H9 (cell line): ENCODE data around the gene DNAJB6. TPM values are rescaled to one million over a fixed set of nuclear protein-coding genes. Genes with fewer than 3 reads are reported as not detected.

ENCODE experiments used
- DNase-seq: peaks from one replicate; pipeline ENCODE4 v3.0.0-alpha.2; 2017
- H2AFZ ChIP-seq: one replicate; pipeline ENCODE4 v1.6.1; 2013; ENCODE audit warnings: mild to moderate bottlenecking, low read length, control low read depth, moderate library complexity
- H2AK5ac ChIP-seq: 2 replicates; pipeline ENCODE4 v1.6.1; 2013; ENCODE audit warnings: low read length, control low read depth, mixed read lengths; ENCODE audit not compliant: insufficient read length
- H2BK120ac ChIP-seq: one replicate; pipeline ENCODE4 v1.6.1; 2013; ENCODE audit warnings: low read depth, mild to moderate bottlenecking, low read length, control low read depth, inconsistent platforms; ENCODE audit not compliant: poor library complexity, severe bottlenecking
- H2BK12ac ChIP-seq: 2 replicates; pipeline ENCODE4 v1.6.1; 2013; ENCODE audit warnings: low read length, control low read depth, mixed read lengths, low read depth; ENCODE audit not compliant: insufficient read length
- H2BK15ac ChIP-seq: 2 replicates; pipeline ENCODE4 v1.6.1; 2013; ENCODE audit warnings: low read depth, low read length, control low read depth
- H2BK20ac ChIP-seq: one replicate; pipeline ENCODE4 v1.6.1; 2013; ENCODE audit warnings: low read depth, mild to moderate bottlenecking, low read length, control low read depth, inconsistent platforms; ENCODE audit not compliant: poor library complexity, severe bottlenecking
- H2BK5ac ChIP-seq: 2 replicates; pipeline ENCODE4 v1.6.1; 2013; ENCODE audit warnings: low read length, control low read depth, mixed read lengths; ENCODE audit not compliant: insufficient read length
- H3K14ac ChIP-seq: 2 replicates; pipeline ENCODE4 v1.6.1; 2013; ENCODE audit warnings: low read length, control low read depth; ENCODE audit not compliant: insufficient read depth
- H3K18ac ChIP-seq: 2 replicates; pipeline ENCODE4 v1.6.1; 2013; ENCODE audit warnings: low read depth, mild to moderate bottlenecking, mixed read lengths, low read length, control low read depth; ENCODE audit not compliant: insufficient read length
- H3K23ac ChIP-seq: 2 replicates; pipeline ENCODE4 v1.6.1; 2013; ENCODE audit warnings: low read length, control low read depth, mixed read lengths, low read depth; ENCODE audit not compliant: insufficient read length
- H3K23me2 ChIP-seq: 2 replicates; pipeline ENCODE4 v1.6.1; 2013; ENCODE audit warnings: low read depth, mild to moderate bottlenecking, mixed read lengths, low read length, control low read depth; ENCODE audit not compliant: insufficient read length, poor library complexity, severe bottlenecking
- H3K27ac ChIP-seq: 2 replicates; pipeline ENCODE4 v1.5.1; 2013; ENCODE audit warnings: low read length, control low read depth, mixed read lengths, low read depth; ENCODE audit not compliant: insufficient read length
- H3K27me3 ChIP-seq: 2 replicates; pipeline ENCODE4 v1.6.1; 2013; ENCODE audit warnings: low read length, control low read depth, inconsistent platforms; ENCODE audit not compliant: insufficient read depth
- H3K4ac ChIP-seq: 2 replicates; pipeline ENCODE4 v1.6.1; 2013; ENCODE audit warnings: low read depth, mild to moderate bottlenecking, control low read depth, inconsistent platforms, low read length, moderate library complexity
- H3K4me1 ChIP-seq: 2 replicates; pipeline ENCODE4 v1.6.1; 2013; ENCODE audit warnings: low read length, control low read depth, inconsistent platforms; ENCODE audit not compliant: insufficient read depth
- H3K4me2 ChIP-seq: 2 replicates; pipeline ENCODE4 v1.6.1; 2013; ENCODE audit warnings: low read length, control low read depth, mixed read lengths; ENCODE audit not compliant: insufficient read length, insufficient read depth
- H3K56ac ChIP-seq: 2 replicates; pipeline ENCODE4 v1.6.1; 2013; ENCODE audit warnings: low read depth, mild to moderate bottlenecking, mixed read lengths, low read length, control low read depth; ENCODE audit not compliant: insufficient read length
- H3K79me1 ChIP-seq: 2 replicates; pipeline ENCODE4 v1.6.1; 2013; ENCODE audit warnings: low read depth, mild to moderate bottlenecking, moderate library complexity, low read length, control low read depth, inconsistent platforms; ENCODE audit not compliant: insufficient read depth, poor library complexity, severe bottlenecking
- H3K79me2 ChIP-seq: 2 replicates; pipeline ENCODE4 v1.6.1; 2013; ENCODE audit warnings: low read length, control low read depth, inconsistent platforms; ENCODE audit not compliant: insufficient read depth
- H3K9ac ChIP-seq: 2 replicates; pipeline ENCODE4 v1.6.1; 2013; ENCODE audit warnings: low read length, control low read depth, mixed read lengths; ENCODE audit not compliant: insufficient read length; ENCODE audit errors: extremely low read depth
- H3K9me3 ChIP-seq: one replicate; pipeline ENCODE4 v1.6.1; 2013; ENCODE audit warnings: low read depth, low read length, inconsistent platforms; ENCODE audit not compliant: control insufficient read depth
- H3T11ph ChIP-seq: one replicate; pipeline ENCODE4 v1.6.1; 2013; ENCODE audit warnings: mild to moderate bottlenecking, low read length, control low read depth, inconsistent platforms
- H4K20me1 ChIP-seq: one replicate; pipeline ENCODE4 v1.6.1; 2013; ENCODE audit not compliant: control insufficient read depth, insufficient read length, insufficient read depth
- H4K5ac ChIP-seq: 2 replicates; pipeline ENCODE4 v1.6.1; 2013; ENCODE audit warnings: low read depth, mild to moderate bottlenecking, mixed read lengths, low read length, control low read depth; ENCODE audit not compliant: insufficient read length
- H4K8ac ChIP-seq: replicated peaks from 2 replicates; pipeline ENCODE4 v1.6.1; 2013; ENCODE audit warnings: low read length, control low read depth, mixed read lengths, low read depth; ENCODE audit not compliant: insufficient read length
- H4K91ac ChIP-seq: 2 replicates; pipeline ENCODE4 v1.6.1; 2013; ENCODE audit warnings: low read depth, mild to moderate bottlenecking, moderate library complexity, mixed read lengths, low read length, control low read depth; ENCODE audit not compliant: insufficient read length
- H3K27ac Mint-ChIP-seq, 3 experiments: 2 replicates in 2 of 3; 3 replicates in 1 of 3; pipeline ENCODE4 v1.8.0; 2020 to 2021; ENCODE audit warnings: mixed read lengths in 3 of 3, mild to moderate bottlenecking in 1 of 3, moderate library complexity in 1 of 3
- H3K27me3 Mint-ChIP-seq: 2 replicates; pipeline ENCODE4 v1.8.0; 2021; ENCODE audit warnings: low read depth, mild to moderate bottlenecking, moderate library complexity, mixed read lengths
- H3K36me3 Mint-ChIP-seq, 3 experiments: 2 replicates in 2 of 3; 3 replicates in 1 of 3; pipeline ENCODE4 v1.8.0; 2020 to 2021; ENCODE audit warnings: low read depth in 3 of 3, mixed read lengths in 3 of 3; ENCODE audit not compliant: insufficient read depth in 1 of 3
- H3K4me1 Mint-ChIP-seq, 2 experiments: 2 replicates each; pipeline ENCODE4 v1.8.0; 2020; ENCODE audit warnings: mixed read lengths in 2 of 2
- H3K4me3 Mint-ChIP-seq, 2 experiments: 2 replicates in 1 of 2; 3 replicates in 1 of 2; pipeline ENCODE4 v1.8.0; 2020 to 2021; ENCODE audit warnings: mild to moderate bottlenecking in 2 of 2, mixed read lengths in 2 of 2, moderate library complexity in 1 of 2
- H3K9me3 Mint-ChIP-seq, 2 experiments: 2 replicates in 1 of 2; 3 replicates in 1 of 2; pipeline ENCODE4 v1.8.0; 2020; ENCODE audit warnings: mild to moderate bottlenecking in 2 of 2, mixed read lengths in 2 of 2, moderate library complexity in 1 of 2
- CTCF ChIP-seq: fragments of 200-600 bp; sonication (generic); conservative IDR thresholded peaks from 3 replicates; pipeline ENCODE4 v1.8.0; 2021; ENCODE audit warnings: antibody characterized with exemption, mild to moderate bottlenecking
- WGBS: extraction: QIAGEN DNeasy Blood & Tissue Kit; methylation state at CpG from one replicate; pipeline ENCODE4 v1.1.7; 2013; ENCODE audit warnings: missing lambda C conversion rate, low lambda C conversion rate, mixed read lengths; ENCODE audit not compliant: insufficient read length; ENCODE audit errors: extremely low coverage; 5-methylcytosine and 5-hydroxymethylcytosine counted together
- total RNA-seq: library from RNA; stranded (reverse); gene quantifications from 2 replicates; pipeline ENCODE4 v1.2.1, GENCODE V29; 2021

The DNAJB6 gene
- total RNA-seq, 1 experiment from 2014 or later: 215 TPM

GRCh38 chr7:157436076-157436475 lies 99.3 kb downstream of the DNAJB6 start:
- Histone ChIP-seq H2BK120ac (no peak overlapping the region), H2BK20ac (no peak overlapping the region), H3K79me1 (no peaks in the 10 kb centered on the region), H2BK15ac (no peak overlapping the region), H2BK12ac (no peak overlapping the region), H2BK5ac (no peak overlapping the region), H3K79me2 (no peaks in the 10 kb centered on the region), H3K4me2 (no peak overlapping the region), H4K91ac (no peak overlapping the region), H3K9me3 (no peaks in the 10 kb centered on the region), H3K4me1 (no peaks in the 10 kb centered on the region), H3K4ac (no peak overlapping the region), H3K18ac (no peak overlapping the region), H3K14ac (no peak overlapping the region), H3T11ph (no peak overlapping the region), H3K27me3 (no peaks in the 10 kb centered on the region), H3K23me2 (no peaks in the 10 kb centered on the region), H2AFZ (no peak overlapping the region), H3K23ac (no peak overlapping the region), H3K27ac (no peak overlapping the region), H3K9ac (no peak overlapping the region), H4K20me1 (no peaks in the 10 kb centered on the region), H2AK5ac (no peak overlapping the region), H3K56ac (no peak overlapping the region), H4K8ac (no peak overlapping the region), H4K5ac (no peak overlapping the region)
- Mint-ChIP-seq H3K36me3 (peaks cover 0 to 11% (median 7%) of the 10 kb centered on the region in 3 experiments; a peak in 4 of 7 replicates), H3K4me3 (no peak overlapping the region), H3K27me3 (peaks cover 55% of the 10 kb centered on the region), H3K27ac (no peak overlapping the region), H3K4me1 (peaks cover 4 to 17% of the 10 kb centered on the region in 2 experiments), H3K9me3 (peaks cover 26 to 28% of the 10 kb centered on the region in 2 experiments)
- no peak for TF ChIP-seq CTCF
- no peak for DNase-seq
- no CpG with 5 or more reads among the region's 11 CpGs for WGBS
